ENCODE results near the gene ARCN1.
"Not testable (repeated sequence)": the region's sequence is repeated elsewhere in the genome, so short reads cannot be mapped to it uniquely, and the experiment has no call there.

- not testable (repeated sequence) for TF ChIP-seq TAF1 (IDR thresholded peaks at IDR 0.05; ENCODE audit: borderline replicate concordance, low read depth, low read length); POLR2A (IDR thresholded peaks at IDR 0.05; ENCODE audit: low read depth, low read length)
These were observed 22.8 kb downstream of the ARCN1 start for GRCh38 chr11:118594984-118595383.
